Thyroid gland (tissue), 4 donors: Measurements from ENCODE around the gene MPPED2.

Experiments
- CTCF ChIP-seq, 6 experiments: fragments of 200-600 bp in 3 of 6; fragments of 450-650 bp in 3 of 6; sonication (generic) in 3 of 6; IDR thresholded peaks; one replicate each; pipeline ENCODE4 v1.5.1; 2016 to 2019; ENCODE audit warnings: antibody characterized with exemption in 6 of 6, mild to moderate bottlenecking in 2 of 6, inconsistent platforms in 1 of 6, moderate library complexity in 1 of 6
- POLR2A ChIP-seq, 2 donors: fragments of 450-650 bp; IDR thresholded peaks; one replicate each; pipeline ENCODE4 v1.6.1; 2017; ENCODE audit warnings: antibody characterized with exemption in 2 of 2, mild to moderate bottlenecking in 2 of 2, moderate library complexity in 1 of 2

- TF ChIP-seq CTCF (IDR thresholded peaks at IDR 0.05) (no peak), POLR2A (IDR thresholded peaks at IDR 0.05) (no peak)
Observed at GRCh38 chr11:30579415-30580175, 6.6 kb downstream of the MPPED2 start.
